T-helper 9 cell (primary cell): ENCODE results near the gene FBXO41.

Experiments used
- DNase-seq: peaks from one replicate; pipeline ENCODE4 v3.0.0-alpha.2; 2020

FBXO41 gene

DNA sequence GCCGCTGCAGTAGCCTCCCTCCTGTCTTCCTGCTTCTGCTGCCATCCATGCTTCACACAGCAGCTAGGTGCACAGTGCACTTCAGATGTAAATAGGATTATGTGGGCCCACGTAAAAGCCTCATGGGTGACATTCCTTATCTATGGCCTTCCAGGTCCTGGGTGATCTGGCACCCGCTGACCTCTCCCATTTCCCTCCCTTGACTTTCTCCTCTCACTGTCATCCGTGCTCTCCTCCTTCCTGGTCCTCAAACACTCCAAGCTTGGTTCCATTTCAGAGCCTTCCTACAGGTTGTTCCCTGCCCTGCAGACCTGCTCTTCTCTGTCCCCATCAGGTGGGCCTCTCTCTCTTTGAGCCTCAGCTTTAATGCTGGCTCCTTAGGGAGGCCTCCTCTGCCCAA lies 74.3 kb downstream of the FBXO41 start:
- no peak for DNase-seq

DNA sequence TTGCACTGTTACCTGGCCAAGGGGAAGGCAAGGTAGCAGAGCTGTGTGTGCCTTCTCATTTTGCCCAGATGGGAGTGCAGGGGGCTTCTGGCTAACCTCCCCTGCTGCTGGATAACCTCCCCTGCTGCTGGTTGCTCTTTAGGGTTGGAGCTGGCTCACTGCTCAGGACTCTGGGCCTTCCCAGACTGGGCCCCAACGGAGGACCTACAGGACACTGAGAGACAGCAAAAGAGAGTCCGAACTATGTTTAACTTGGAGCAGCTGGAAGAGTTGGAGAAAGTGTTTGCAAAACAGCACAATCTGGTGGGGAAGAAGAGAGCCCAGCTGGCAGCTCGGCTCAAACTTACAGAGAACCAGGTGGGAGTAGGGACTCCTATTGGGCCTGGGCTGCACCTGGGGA lies 76.0 kb downstream of the FBXO41 start:
- DNase-seq, result no peak

DNA sequence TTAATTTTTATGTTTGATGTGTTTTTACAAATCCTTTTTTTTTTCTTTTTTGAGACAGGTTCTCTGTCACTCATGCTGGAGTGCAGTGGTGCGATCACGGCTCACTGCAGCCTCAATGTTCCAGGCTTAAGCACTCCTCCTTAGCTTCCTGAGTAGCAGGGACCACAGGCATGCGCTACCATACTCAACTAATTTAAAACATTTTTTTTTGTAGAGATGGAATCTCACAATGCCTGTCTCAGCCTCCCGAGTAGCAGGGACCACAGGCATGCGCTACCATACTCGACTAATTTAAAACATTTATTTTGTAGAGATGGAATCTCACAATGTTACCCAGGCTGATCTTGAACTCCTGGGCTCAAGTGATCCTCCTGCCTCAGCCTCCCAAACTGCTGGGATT lies 78.7 kb downstream of the FBXO41 start:
- no peak for DNase-seq
